HG03432 (cell line): ENCODE measurements around the gene PFKFB4.
"Not testable (repeated sequence)": the region's sequence is repeated elsewhere in the genome, so short reads cannot be mapped to it uniquely, and the experiment has no call there.

ENCODE experiments used
- ATAC-seq: cut with Tn5 transposase; IDR thresholded peaks from one replicate; pipeline ENCODE4 v1.9.1; 2021; ENCODE audit warnings: mild to moderate bottlenecking, moderate library complexity; ENCODE audit not compliant: unreplicated experiment

PFKFB4 gene

DNA sequence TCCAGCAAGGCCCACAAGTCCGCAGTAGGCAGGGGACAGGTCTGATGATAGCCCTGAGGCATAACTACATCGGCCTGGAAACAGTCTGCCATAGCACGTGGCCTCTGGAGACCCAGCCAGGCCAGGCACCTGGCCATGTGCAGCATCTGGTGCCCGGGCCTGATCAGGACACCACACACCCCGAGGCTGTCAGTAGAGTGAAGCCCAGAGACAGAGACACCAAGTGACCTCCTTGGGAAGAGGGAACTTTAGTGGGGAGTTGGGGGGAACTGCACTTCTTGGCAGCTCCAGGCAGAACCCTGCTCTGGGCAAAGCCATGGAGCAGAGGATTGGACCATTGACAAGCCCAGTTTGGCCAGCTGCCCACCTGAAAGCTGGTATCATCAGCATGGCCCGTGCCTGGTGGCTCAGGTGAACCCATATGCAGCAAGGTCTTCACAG is 53.9 kb downstream of the PFKFB4 start:
- ATAC-seq, result no peak

DNA sequence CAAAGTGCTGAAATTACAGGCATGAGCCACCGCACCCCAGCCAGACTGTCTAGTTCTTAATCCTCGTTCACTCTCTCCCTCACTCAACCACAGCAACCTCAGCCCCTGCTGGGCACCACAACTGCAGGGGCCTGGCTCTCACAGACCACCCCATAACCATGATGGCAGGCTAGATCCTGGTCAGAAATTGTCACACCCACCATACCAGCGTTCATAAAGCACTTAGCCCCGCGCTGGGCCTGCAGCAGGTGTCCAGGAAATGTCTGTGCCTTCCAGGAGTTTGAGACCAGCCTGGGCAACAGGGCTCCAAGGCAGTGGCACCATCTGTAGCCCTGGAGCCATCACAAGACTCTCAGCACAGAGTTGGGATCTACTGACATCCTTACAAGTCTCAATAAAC is 54.5 kb downstream of the PFKFB4 start:
- ATAC-seq, result no peak

- ATAC-seq, result no peak
Measured at GRCh38 chr3:48501196-48501595, 55.4 kb downstream of the PFKFB4 start.

GRCh38 chr3:48500656-48501055 is 55.9 kb downstream of the PFKFB4 start:
- ATAC-seq, result no peak

GRCh38 chr3:48493203-48493501 is 63.5 kb downstream of the PFKFB4 start:
- ATAC-seq, result no peak

GRCh38 chr3:48492461-48493202 is 64.0 kb downstream of the PFKFB4 start:
- ATAC-seq, result no peak

GRCh38 chr3:48486952-48487351 is 69.7 kb downstream of the PFKFB4 start:
- ATAC-seq, result no peak

DNA sequence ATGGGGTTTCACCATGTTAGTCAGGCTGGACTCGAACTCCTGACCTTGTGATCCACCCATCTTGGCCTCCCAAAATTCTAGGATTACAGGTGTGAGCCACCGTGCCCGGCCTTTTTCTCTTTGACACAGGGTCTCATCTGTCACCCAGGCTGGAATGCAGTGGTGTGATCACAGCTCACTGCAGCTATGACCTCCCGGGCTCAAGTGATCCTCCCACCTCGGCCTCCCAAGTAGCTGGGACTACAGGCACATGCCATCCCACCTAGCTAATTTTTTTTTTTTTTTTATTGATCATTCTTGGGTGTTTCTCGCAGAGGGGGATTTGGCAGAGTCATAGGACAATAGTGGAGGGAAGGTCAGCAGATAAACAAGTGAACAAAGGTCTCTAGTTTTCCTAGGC is 73.8 kb downstream of the PFKFB4 start:
- not testable (repeated sequence) for ATAC-seq

DNA sequence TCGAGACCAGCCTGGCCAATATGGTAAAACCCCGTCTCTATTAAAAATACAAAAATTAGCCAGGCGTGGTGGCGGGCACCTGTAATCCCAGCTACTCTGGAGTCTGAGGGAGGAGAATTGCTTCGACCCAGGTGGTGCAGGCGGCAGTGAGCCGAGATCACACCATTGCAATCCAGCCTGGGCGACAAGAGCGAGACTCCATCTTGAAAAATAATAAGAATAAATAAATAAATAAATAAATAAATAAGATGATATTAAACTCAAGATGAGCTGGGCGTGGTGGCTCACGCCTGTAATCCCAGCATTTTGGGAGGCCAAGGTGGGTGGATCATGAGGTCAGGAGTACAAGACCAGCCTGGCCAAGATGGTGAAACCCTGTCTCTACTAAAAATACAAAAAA is 75.7 kb downstream of the PFKFB4 start:
- ATAC-seq, result not testable (repeated sequence)

DNA sequence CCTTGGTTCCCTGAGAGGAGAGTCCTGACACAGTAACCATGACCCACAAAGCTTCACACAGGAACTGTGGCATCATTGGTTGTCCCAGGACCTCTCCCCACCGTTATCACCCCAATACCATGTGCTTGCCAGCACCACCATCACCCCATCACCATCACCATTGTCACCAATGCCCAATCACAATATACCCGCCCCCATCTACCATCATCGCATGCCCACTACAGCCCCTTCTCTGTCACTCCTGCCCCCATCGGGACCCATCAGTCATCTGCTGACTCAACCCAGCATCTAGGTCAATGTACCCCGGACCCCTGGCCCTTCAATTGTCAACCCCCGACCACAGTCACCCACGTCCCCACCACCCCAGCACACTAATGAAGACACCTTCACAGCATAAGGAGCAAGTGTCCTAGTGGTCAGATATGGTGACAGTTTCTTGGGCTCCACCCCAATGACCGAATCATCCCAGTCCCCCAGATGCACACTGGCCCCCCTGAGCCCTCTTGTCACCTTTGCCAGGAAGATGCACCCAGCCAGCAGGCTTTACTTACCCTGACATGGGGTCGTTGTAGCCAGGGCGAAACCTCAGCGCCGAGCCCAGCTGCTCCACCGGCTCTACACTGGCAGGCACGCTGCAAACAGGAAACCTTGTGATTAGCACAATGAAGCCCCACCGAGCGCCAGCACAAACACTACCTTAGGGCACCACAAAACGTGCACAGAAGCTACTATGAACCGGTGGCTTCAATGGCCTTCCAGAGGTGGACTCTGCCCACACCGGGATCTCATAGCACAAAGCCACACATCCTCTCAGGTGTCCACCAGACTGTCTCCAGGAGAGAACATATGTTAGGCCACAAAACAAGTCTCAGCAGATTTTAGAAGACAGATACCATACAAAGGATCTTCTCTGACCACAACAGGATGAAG is 77.7 kb downstream of the PFKFB4 start:
- peak; percentile 51 for ATAC-seq

GRCh38 chr3:48477959-48478520 is 78.6 kb downstream of the PFKFB4 start:
- ATAC-seq, result no peak

DNA sequence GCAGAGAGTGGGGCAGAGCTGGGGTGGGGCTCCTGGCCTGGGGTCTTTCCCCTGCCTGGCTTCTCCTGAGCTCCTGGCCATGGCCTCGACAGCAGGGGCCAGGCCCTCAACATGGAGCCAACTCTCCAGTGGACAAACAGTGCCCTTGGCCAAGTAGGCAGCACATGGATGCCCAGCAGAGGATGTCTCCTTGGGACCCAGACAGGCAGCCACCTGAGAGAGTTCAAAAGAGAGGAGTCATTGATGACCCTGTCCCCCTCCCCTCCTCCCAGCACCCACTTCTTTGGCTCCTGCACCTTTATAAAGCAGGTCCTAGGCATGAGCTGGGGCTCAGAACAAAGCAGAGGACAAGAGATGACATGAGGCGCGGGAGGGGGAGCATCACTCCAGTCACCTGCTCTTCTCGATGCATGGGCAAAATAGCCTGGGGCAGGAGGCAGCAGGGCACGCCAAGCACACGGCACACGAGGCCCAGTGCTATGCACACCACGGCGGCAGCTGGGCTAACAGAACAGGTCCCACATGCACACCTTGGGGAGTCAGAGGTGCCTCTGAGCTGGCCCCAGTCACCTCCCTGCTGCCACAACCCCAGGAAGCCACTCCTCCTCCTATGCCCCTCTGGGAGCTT is 80.1 kb downstream of the PFKFB4 start:
- ATAC-seq, result no peak

- ATAC-seq, result no peak
Measured at GRCh38 chr3:48475188-48475587, 81.4 kb downstream of the PFKFB4 start.

DNA sequence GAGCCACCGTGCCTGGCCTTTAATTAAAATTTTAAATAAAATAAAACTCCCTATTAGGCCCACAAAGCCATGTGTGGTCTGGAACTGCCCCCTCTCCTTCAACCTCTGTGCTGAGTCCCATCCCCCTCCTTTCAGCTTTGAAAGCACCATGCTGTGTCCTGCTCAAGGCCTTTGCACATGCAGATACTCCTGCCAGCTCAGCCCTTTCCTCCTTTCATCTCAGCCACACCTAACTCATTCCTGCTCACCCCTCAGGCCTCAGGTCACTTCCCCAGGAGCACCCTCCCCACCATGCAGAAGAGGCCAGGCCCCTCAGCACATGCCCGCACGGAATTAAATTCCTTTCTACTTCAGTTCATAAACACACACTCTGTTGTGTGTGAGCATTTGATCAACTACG is 82.0 kb downstream of the PFKFB4 start:
- ATAC-seq, result no peak

- not testable (repeated sequence) for ATAC-seq
Measured at GRCh38 chr3:48474031-48474430, 82.6 kb downstream of the PFKFB4 start.

- no peak for ATAC-seq
Measured at GRCh38 chr3:48473617-48473952, 83.0 kb downstream of the PFKFB4 start.

- peak; percentile 80 for ATAC-seq
Measured at GRCh38 chr3:48472923-48473616, 83.5 kb downstream of the PFKFB4 start.

- no peak for ATAC-seq
Measured at GRCh38 chr3:48472673-48472922, 84.0 kb downstream of the PFKFB4 start.

GRCh38 chr3:48470286-48470685 is 86.3 kb downstream of the PFKFB4 start:
- ATAC-seq, result no peak

- no peak for ATAC-seq
Measured at GRCh38 chr3:48469046-48469915, 87.3 kb downstream of the PFKFB4 start.
